Skeletal muscle tissue (tissue), 4 donors: ENCODE data around the gene NCKAP5. TPM values are rescaled to one million over a fixed set of nuclear protein-coding genes. Genes with fewer than 3 reads are reported as not detected.

Experiments
- H3K27ac ChIP-seq: one replicate; pipeline ENCODE4 v1.7.0; 2013; ENCODE audit warnings: mild to moderate bottlenecking, low read depth, low read length, inconsistent platforms
- H3K27me3 ChIP-seq, 3 donors: one replicate each; pipeline ENCODE4 v1.7.0; 2013; ENCODE audit warnings: low read length in 3 of 3; ENCODE audit not compliant: control insufficient read depth in 3 of 3, insufficient read depth in 3 of 3
- H3K36me3 ChIP-seq, 3 donors: one replicate each; pipeline ENCODE4 v1.7.0; 2013; ENCODE audit warnings: low read length in 3 of 3; ENCODE audit not compliant: control insufficient read depth in 3 of 3, insufficient read depth in 3 of 3
- H3K4me1 ChIP-seq, 3 donors: one replicate each; pipeline ENCODE4 v1.7.0; 2013; ENCODE audit warnings: low read length in 3 of 3, mild to moderate bottlenecking in 3 of 3; ENCODE audit not compliant: control insufficient read depth in 3 of 3, insufficient read depth in 3 of 3
- H3K4me3 ChIP-seq, 3 donors: one replicate each; pipeline ENCODE4 v1.7.0; 2013; ENCODE audit warnings: low read length in 3 of 3
- H3K9ac ChIP-seq, 3 donors: one replicate each; pipeline ENCODE4 v1.7.0; 2013; ENCODE audit warnings: low read length in 3 of 3, mild to moderate bottlenecking in 3 of 3, moderate library complexity in 2 of 3, low read depth in 1 of 3
- H3K9me3 ChIP-seq, 3 donors: one replicate each; pipeline ENCODE4 v1.7.0; 2013; ENCODE audit warnings: low read length in 3 of 3; ENCODE audit not compliant: control insufficient read depth in 3 of 3
- total RNA-seq: library from RNA; depleted of rRNA; stranded (reverse); fragments of >200 nt; gene quantifications from one replicate; pipeline ENCODE4 v1.2.3, GENCODE V29; 2014
- donor health status: Osteomylitis.

Gene NCKAP5
- total RNA-seq, 1 donor from 2014 or later = 5.7 TPM

GRCh38 chr2:132977812-132978529, 590.3 kb downstream of the NCKAP5 start:
- Histone ChIP-seq H3K9ac (no peak overlapping the region), H3K27ac (no peak overlapping the region), H3K4me1 (no peaks in the 10 kb centered on the region), H3K27me3 (no peaks in the 10 kb centered on the region), H3K9me3 (no peaks in the 10 kb centered on the region), H3K36me3 (no peaks in the 10 kb centered on the region), H3K4me3 (no peak overlapping the region)

DNA sequence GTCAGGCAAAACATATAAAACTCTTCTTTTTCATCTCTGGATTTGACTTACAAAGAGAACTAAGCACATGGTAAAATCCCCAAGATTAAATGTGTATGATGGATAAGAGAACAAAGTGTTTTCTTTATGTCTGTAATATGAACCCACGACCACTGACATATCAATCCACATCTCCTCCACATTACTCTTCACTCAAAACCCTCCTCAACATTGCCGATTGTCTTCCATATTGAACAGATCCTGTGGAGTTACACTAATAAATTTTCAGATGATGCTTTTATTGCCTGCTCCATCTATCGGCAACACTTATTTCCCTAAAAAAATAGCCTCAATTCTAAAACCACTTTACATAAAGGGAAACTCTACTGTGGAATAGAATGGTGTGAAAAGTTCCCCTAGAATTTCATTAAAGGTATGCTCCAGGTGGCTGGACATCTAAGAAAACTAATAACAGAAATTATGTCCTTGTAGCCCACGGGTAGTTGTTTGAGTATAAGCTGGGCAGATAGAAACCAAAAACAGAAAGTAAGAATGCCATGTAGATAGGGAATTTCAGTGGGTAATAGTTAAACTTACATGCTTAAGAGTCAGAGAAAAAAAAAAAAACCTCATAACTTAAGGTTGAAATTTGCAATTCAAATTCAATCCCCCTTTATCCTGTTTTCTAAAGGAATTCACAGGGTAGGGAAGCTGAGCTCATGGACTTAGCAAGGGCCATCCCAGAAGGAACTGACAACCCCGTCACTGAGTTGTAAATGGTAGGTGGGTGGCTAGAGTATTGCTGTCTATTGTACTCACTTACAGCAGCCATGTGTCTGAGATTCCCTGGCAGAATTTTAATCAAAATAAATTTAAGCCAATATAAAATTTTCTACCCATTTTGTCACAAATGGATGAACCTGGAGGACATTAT, 592.8 kb downstream of the NCKAP5 start:
- H3K27me3 ChIP-seq = no peaks in the 10 kb centered on the region
- H3K27ac ChIP-seq = no peak overlapping the region
- no peak overlapping the region for H3K4me3 ChIP-seq
- no peak overlapping the region for H3K9ac ChIP-seq
- H3K9me3 ChIP-seq = no peaks in the 10 kb centered on the region
- no peaks in the 10 kb centered on the region for H3K36me3 ChIP-seq
- no peaks in the 10 kb centered on the region for H3K4me1 ChIP-seq

- Histone ChIP-seq H3K4me1 (no peaks in the 10 kb centered on the region), H3K27me3 (no peaks in the 10 kb centered on the region), H3K9me3 (no peaks in the 10 kb centered on the region), H3K9ac (no peak overlapping the region), H3K4me3 (no peak overlapping the region), H3K27ac (no peak overlapping the region), H3K36me3 (no peaks in the 10 kb centered on the region)
These were observed 593.7 kb downstream of the NCKAP5 start for GRCh38 chr2:132974467-132975095.

- no peak overlapping the region for H3K4me3 ChIP-seq
- H3K27ac ChIP-seq = no peak overlapping the region
- H3K9ac ChIP-seq = no peak overlapping the region
- no peaks in the 10 kb centered on the region for H3K4me1 ChIP-seq
- H3K36me3 ChIP-seq = no peaks in the 10 kb centered on the region
- H3K9me3 ChIP-seq = no peaks in the 10 kb centered on the region
- no peaks in the 10 kb centered on the region for H3K27me3 ChIP-seq
These were observed 596.8 kb downstream of the NCKAP5 start for GRCh38 chr2:132971310-132972061.

DNA sequence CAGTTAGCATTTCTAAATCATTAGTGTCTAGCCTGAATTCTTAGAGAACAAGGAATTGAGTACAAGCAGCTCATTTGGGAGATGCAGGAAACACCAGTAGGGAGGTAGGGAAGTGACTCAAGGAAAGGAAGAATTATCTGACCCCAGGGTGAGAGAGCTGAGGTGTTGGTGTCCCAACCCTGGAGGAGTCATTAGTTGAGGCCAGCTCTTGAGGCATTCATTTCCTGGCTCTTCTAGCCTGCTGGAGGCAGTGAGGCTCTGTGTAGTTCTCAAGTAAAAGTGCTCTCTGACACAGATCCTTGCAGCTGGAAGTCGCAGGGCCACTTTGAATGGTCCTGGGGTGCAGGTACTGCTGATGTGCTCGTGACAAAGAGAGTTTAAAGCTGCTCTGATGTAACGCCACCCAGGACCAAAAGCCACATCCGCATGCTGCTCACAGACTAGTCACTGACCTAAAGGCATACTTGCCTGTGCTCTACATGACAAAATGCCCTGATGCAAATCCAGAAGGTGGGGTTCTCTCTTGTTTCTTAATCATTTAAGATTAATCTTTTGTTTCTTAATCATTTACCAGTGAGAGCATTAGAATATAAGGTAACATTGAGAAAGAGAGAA, 598.8 kb downstream of the NCKAP5 start:
- H3K4me1 ChIP-seq = no peaks in the 10 kb centered on the region
- no peak overlapping the region for H3K4me3 ChIP-seq
- H3K9me3 ChIP-seq = no peaks in the 10 kb centered on the region
- H3K36me3 ChIP-seq = no peaks in the 10 kb centered on the region
- H3K27ac ChIP-seq = no peak overlapping the region
- no peaks in the 10 kb centered on the region for H3K27me3 ChIP-seq
- no peak overlapping the region for H3K9ac ChIP-seq

DNA sequence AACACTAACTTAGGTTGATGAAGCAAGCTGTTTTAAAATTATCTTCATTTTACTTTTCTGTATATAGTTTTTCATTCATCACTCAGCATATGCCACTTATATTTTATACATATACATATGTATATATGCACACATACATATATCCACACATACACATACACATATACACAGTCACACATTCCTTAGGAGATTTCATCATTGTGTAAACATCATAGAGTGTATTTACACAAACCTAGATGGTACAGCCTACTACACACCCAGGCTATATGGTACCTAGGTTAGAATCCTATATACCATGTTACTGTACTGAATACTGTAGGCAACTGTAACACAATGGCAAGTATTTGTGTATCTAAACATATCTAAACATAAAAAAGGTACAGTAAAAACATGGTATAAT, 602.8 kb downstream of the NCKAP5 start:
- Histone ChIP-seq H3K4me3 (no peak overlapping the region), H3K9me3 (no peaks in the 10 kb centered on the region), H3K27ac (no peak overlapping the region)

DNA sequence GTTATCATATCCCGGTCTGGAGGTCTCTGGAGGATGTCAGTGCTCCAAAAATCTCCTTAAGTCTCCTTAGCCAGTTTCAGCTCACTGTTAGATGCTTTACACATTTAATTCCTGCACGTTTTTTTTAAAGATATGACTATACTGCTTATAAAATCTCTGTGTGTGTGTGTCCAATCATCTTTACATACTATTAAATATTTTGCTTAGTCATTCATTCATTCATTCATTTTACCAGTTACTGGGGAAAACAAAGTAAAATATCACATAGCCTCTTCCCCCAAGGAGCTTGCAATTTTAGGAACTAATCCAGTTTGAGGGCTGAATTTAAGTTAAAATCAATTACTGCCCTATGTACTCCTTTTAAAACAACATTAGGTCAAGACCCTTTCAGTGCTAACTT, 605.1 kb downstream of the NCKAP5 start:
- Histone ChIP-seq H3K4me1 (no peaks in the 10 kb centered on the region), H3K9me3 (no peaks in the 10 kb centered on the region), H3K27me3 (no peaks in the 10 kb centered on the region), H3K27ac (no peak overlapping the region), H3K4me3 (no peak overlapping the region), H3K36me3 (no peaks in the 10 kb centered on the region), H3K9ac (no peak overlapping the region)

More for the DNA sequence above, 602.8 kb downstream of the NCKAP5 start:
- Histone ChIP-seq H3K36me3 (no peaks in the 10 kb centered on the region), H3K4me1 (no peaks in the 10 kb centered on the region), H3K9ac (no peak overlapping the region), H3K27me3 (no peaks in the 10 kb centered on the region)

- Histone ChIP-seq H3K9me3 (no peaks in the 10 kb centered on the region), H3K4me1 (no peaks in the 10 kb centered on the region), H3K27me3 (no peaks in the 10 kb centered on the region), H3K9ac (no peak overlapping the region), H3K36me3 (no peaks in the 10 kb centered on the region), H3K27ac (no peak overlapping the region), H3K4me3 (no peak overlapping the region)
These were observed 609.4 kb downstream of the NCKAP5 start for GRCh38 chr2:132958887-132959286.

- Histone ChIP-seq H3K9me3 (no peaks in the 10 kb centered on the region), H3K27me3 (no peaks in the 10 kb centered on the region), H3K4me1 (no peaks in the 10 kb centered on the region), H3K36me3 (no peaks in the 10 kb centered on the region), H3K9ac (no peak overlapping the region), H3K27ac (no peak overlapping the region), H3K4me3 (no peak overlapping the region)
These were observed 612.2 kb downstream of the NCKAP5 start for GRCh38 chr2:132955871-132956615.
